ENCODE results near the gene TRAPPC3. TPM values are rescaled to one million over a fixed set of nuclear protein-coding genes. Genes with fewer than 3 reads are reported as not detected.

TRAPPC3 gene
- total RNA-seq, 2 donors from 2014 or later = 43.7 to 55.3 TPM

DNA sequence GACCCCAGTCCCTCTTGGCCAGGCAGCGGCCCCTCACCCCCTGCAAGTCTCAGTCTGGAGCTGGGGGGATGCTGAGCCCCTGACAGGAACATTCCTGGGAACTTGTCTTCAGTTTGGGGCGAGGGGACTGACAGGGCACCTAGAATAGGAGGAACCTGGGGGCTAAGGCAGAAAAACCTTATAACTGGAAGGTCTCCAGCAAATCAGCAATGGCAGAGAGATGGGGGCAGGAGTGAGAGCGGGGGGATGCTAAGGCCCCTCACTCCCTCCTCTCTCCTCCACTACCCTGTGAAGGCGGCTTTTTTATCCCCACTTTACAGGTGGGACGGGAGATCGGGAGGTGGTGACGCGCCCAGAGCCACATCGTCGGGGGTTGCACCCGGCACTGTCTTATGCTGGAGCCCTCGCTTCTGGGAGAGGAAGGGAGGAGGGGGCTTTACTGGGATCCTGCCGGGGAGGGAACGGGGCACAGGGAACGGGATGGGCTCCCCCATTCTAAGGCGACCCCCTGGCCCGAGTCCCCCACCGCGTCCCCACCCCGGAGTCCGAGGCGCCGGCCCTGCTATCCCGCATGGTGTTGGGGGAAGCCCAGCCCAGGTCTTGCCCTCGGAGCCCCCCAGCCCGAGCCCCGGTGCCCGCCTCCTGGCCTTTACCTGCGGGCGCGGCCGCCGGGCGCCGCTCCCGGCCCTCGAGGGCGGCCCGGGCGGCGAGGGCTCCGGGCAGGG lies 24.7 kb downstream of the TRAPPC3 start:
- DNase-seq (ENCODE audit: low spot score in 2 of 2) = no peak
- Mint-ChIP-seq H3K27ac (no peak overlapping the region), H3K36me3 (no peaks in the 10 kb centered on the region), H3K9me3 (no peaks in the 10 kb centered on the region)
- ATAC-seq = no peak

GRCh38 chr1:36123356-36123755 lies 25.9 kb downstream of the TRAPPC3 start:
- DNase-seq (ENCODE audit: low spot score in 2 of 2) (no peak), ATAC-seq (peak; percentile 57 to 70)
- Mint-ChIP-seq H3K36me3 (no peaks in the 10 kb centered on the region), H3K9me3 (no peaks in the 10 kb centered on the region), H3K27ac (no peak overlapping the region)

- ATAC-seq (peak; percentile 4 to 25), DNase-seq (ENCODE audit: low spot score in 2 of 2) (no peak)
- Mint-ChIP-seq H3K27ac (no peak overlapping the region), H3K9me3 (no peaks in the 10 kb centered on the region), H3K36me3 (no peaks in the 10 kb centered on the region)
Measured at GRCh38 chr1:36122062-36123030, 26.9 kb downstream of the TRAPPC3 start.

GRCh38 chr1:36119456-36119855 lies 29.8 kb downstream of the TRAPPC3 start:
- Mint-ChIP-seq H3K36me3 (no peaks in the 10 kb centered on the region), H3K27ac (no peak overlapping the region), H3K9me3 (no peaks in the 10 kb centered on the region)
- DNase-seq (ENCODE audit: low spot score in 2 of 2) (no peak), ATAC-seq (no peak)

DNA sequence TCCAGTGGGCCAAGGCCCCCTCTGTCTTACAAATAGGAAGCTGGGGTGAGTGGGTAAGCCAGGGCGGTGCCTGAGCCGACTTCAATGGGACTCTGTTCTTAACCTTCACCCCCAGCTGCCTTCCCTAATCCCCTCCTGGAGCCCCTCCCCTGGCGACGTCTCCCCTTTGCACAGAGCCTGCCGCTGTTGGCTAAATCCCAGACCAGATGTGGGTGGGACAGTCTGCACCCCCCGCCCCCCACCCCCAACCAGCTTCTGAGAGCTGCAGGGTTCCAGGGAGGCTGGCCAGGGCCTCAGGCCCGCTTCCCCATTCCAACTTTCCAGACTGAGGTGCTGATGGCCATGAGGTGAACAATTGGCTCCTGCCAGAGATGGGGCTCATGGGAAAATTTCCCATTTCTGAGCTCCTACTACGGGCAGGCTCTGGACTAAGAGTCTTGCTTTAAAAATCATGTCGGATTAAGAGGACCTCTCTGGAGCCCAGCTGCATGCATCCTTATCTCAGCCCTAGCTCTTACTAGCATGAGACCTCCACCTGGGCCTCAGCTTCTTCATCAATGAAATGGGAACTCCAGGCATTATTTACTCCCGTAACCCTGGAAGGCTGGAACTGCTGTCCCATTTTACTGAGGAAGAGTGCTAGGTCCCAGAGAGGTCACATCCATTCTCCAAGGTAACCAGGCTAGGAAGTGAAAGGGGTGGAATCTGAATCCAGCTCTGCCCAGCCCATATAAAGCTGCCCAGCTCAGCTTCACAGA lies 30.7 kb downstream of the TRAPPC3 start:
- Mint-ChIP-seq H3K27ac (no peak overlapping the region), H3K9me3 (no peaks in the 10 kb centered on the region), H3K36me3 (no peaks in the 10 kb centered on the region)
- DNase-seq (ENCODE audit: low spot score in 2 of 2) = no peak
- ATAC-seq = no peak

GRCh38 chr1:36116901-36117300 lies 32.4 kb downstream of the TRAPPC3 start:
- Mint-ChIP-seq H3K27ac (peak overlapping the region in 1 of 2 donors; percentile 25), H3K36me3 (no peaks in the 10 kb centered on the region), H3K9me3 (no peaks in the 10 kb centered on the region)
- no peak for ATAC-seq
- no peak for DNase-seq (ENCODE audit: low spot score in 2 of 2)

GRCh38 chr1:36115931-36116330 lies 33.4 kb downstream of the TRAPPC3 start:
- ATAC-seq (no peak), DNase-seq (ENCODE audit: low spot score in 2 of 2) (no peak)
- no peak overlapping the region for H3K27ac Mint-ChIP-seq
- H3K36me3 Mint-ChIP-seq = no peaks in the 10 kb centered on the region
- no peaks in the 10 kb centered on the region for H3K9me3 Mint-ChIP-seq

DNA sequence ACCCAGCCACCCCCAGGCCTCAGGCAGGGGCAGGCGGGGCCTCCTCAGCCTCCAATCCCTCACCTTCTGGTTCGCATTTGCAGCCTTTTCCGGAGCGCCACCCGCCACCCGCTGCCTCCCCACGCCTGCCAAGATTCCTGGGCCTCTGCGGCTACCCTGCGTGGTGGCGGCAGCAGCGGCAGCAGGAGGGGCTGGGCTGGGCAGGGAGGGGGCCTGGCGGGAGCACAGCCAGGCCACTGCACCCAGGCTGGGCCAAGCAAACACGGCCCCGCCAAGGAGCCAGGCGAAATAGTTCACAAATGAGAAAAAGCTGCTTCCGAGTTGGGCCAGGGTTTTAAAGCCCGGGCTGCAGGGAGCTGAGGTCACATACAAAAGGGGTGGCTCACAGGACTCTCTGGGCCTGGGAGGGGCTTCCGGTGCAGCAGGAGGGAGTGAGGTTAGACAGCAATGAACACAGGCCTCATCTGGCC lies 34.1 kb downstream of the TRAPPC3 start:
- ATAC-seq (no peak), DNase-seq (ENCODE audit: low spot score in 2 of 2) (no peak)
- Mint-ChIP-seq H3K36me3 (no peaks in the 10 kb centered on the region), H3K9me3 (no peaks in the 10 kb centered on the region), H3K27ac (peak overlapping the region in 1 of 2 donors; percentile 18)

DNA sequence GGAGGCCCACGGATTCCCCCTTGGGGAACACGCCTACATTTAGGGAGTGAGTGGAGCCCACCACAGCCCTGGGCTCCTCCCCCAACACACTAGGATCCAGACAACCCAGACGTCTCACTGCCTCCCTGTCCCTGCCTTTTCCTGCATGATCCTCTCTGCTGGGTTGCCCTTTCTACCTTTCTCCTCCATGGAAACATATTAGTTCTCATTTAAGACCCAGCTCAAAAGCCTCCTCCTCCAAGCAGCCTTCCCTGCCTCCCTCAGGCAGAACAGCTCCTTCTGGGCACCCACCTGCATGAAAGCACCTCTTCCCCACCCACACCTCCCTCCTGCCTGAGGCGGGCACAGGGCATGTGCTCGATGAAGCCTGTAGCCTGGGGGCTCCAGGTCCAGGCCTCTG lies 34.9 kb downstream of the TRAPPC3 start:
- DNase-seq (ENCODE audit: low spot score in 2 of 2) (no peak), ATAC-seq (no peak)
- Mint-ChIP-seq H3K36me3 (no peaks in the 10 kb centered on the region), H3K9me3 (no peaks in the 10 kb centered on the region), H3K27ac (no peak overlapping the region)

DNA sequence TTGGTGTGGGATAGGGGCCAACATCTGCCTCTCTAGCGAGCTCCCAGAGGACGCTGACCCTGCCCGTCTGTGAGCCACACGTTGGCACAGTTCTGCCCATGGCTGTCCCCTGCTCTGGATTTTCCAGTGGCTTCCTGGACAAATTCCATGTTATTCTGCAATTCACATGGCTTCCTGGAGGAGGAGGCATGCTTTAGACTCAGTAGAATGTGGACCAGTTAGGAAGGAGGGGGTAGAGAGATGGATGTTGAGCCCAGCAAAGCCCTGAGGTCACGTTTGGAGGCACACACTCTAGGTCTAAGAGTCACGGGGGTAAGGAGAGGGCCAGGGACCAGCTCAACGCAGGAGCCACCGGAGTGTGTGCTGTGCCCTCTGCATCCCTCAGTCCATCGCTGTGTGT lies 36.5 kb downstream of the TRAPPC3 start:
- ATAC-seq = no peak
- Mint-ChIP-seq H3K27ac (no peak overlapping the region), H3K9me3 (no peaks in the 10 kb centered on the region), H3K36me3 (no peaks in the 10 kb centered on the region)
- no peak for DNase-seq (ENCODE audit: low spot score in 2 of 2)

- H3K27ac Mint-ChIP-seq = peak overlapping the region in 1 of 2 donors; percentile 72
- no peaks in the 10 kb centered on the region for H3K36me3 Mint-ChIP-seq
- DNase-seq (ENCODE audit: low spot score in 2 of 2) = no peak
- no peaks in the 10 kb centered on the region for H3K9me3 Mint-ChIP-seq
- no peak for ATAC-seq
Measured at GRCh38 chr1:36111151-36111550, 38.1 kb downstream of the TRAPPC3 start.

GRCh38 chr1:36109041-36109679 lies 40.1 kb downstream of the TRAPPC3 start:
- no peaks in the 10 kb centered on the region for H3K36me3 Mint-ChIP-seq
- peak in 1 of 2 donors; percentile 48 for DNase-seq (ENCODE audit: low spot score in 2 of 2)
- peak overlapping the region; percentile 20 to 84 for H3K27ac Mint-ChIP-seq
- H3K9me3 Mint-ChIP-seq = no peaks in the 10 kb centered on the region
- ATAC-seq = peak; percentile 85 to 86

DNA sequence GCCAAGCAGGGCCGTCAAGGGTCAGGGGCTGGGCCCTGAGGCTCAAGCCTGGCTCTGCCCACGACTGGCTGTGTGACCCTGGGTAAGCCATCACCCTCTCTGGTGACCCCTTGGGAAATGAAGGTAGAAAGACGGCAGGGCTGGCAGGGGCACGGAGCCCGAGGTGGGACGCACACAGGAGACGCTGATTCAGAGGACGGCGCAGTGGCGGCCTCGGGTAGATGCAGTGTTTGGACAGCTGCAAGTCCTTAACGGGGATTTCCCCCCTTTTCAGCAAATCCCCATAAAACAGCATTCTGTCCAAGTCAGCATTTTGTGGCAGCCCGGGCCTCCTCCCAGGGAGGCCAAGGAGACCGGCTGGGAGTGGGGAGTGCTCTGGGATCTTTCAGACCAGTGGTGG lies 41.0 kb downstream of the TRAPPC3 start:
- ATAC-seq (no peak), DNase-seq (ENCODE audit: low spot score in 2 of 2) (no peak)
- Mint-ChIP-seq H3K27ac (no peak overlapping the region), H3K36me3 (no peaks in the 10 kb centered on the region), H3K9me3 (no peaks in the 10 kb centered on the region)

DNA sequence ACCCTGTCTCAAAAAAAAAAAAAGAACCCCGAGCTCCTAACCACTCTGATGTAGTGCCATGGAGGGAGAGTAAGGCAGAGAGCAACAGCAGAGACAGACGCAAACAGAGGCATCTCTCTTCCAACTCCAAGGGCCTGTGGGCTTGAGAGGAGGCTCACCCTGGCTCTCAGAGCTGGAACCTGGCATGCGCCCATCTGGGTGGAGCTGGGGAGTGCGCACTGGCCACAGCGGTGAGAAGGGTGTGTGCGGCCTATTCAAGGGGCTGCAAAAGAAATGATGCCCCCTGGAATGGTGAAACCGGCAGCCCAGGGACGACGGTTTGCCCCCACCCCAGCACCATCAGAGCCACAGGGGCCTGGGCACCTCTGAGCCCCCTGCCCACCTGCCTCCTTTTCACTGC lies 41.9 kb downstream of the TRAPPC3 start:
- no peaks in the 10 kb centered on the region for H3K36me3 Mint-ChIP-seq
- ATAC-seq (no peak), DNase-seq (ENCODE audit: low spot score in 2 of 2) (no peak)
- no peak overlapping the region for H3K27ac Mint-ChIP-seq
- no peaks in the 10 kb centered on the region for H3K9me3 Mint-ChIP-seq

- ATAC-seq (no peak), DNase-seq (ENCODE audit: low spot score in 2 of 2) (no peak)
- no peaks in the 10 kb centered on the region for H3K36me3 Mint-ChIP-seq
- no peak overlapping the region for H3K27ac Mint-ChIP-seq
- no peaks in the 10 kb centered on the region for H3K9me3 Mint-ChIP-seq
Measured at GRCh38 chr1:36106269-36106668, 43.0 kb downstream of the TRAPPC3 start.

DNA sequence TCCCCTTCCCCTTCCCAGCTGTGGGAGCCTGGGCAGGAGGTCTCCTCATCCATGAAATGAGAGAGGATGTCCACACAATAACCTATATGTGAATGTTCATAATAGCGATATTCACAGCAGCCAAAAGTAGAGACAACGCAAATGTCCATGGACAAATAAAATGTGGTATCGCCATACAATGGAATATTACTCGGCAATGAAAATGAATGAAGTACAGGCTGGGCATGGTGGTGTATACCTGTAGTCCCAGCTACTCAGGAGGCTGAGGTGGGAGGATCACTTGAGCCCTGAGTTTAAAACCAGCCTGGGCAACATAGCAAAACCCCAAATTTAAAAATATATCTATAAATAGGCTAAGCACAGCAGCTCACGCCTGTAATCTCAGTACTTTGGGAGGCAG lies 47.7 kb downstream of the TRAPPC3 start:
- Mint-ChIP-seq H3K9me3 (no peaks in the 10 kb centered on the region), H3K36me3 (no peaks in the 10 kb centered on the region), H3K27ac (no peak overlapping the region)
- DNase-seq (ENCODE audit: low spot score in 2 of 2) (no peak), ATAC-seq (no peak)

Data from activated naive CD4-positive, alpha-beta T cell treated with anti-CD3 and anti-CD28 coated beads, Interleukin-2, amount 50 U/mL, for 72 hours (primary cell).